Adrenal gland (tissue), 5 donors: ENCODE data around the gene UBE2J2.

ENCODE experiments used
- CTCF ChIP-seq, 6 experiments: fragments of 450-650 bp in 4 of 6; fragments of 200-600 bp in 2 of 6; sonication (generic) in 1 of 6; IDR thresholded peaks; 1 replicate in 5 of 6; 2 replicates in 1 of 6; pipeline versions ENCODE4 v1.5.1 to v1.8.0; 2016 to 2021; ENCODE audit warnings: antibody characterized with exemption in 6 of 6, mild to moderate bottlenecking in 2 of 6, moderate library complexity in 1 of 6
- POLR2A ChIP-seq, 2 donors: fragments of 450-650 bp; IDR thresholded peaks; one replicate each; pipeline ENCODE4 v1.6.1; 2017; ENCODE audit warnings: antibody characterized with exemption in 2 of 2, mild to moderate bottlenecking in 2 of 2, moderate library complexity in 1 of 2
- donor health status: DM: no; HTN: no; CAD: no.

- TF ChIP-seq CTCF (IDR thresholded peaks at IDR 0.05) = no peak
- no peak for TF ChIP-seq POLR2A (IDR thresholded peaks at IDR 0.05)
Measured at GRCh38 chr1:1205769-1206375, 67.8 kb downstream of the UBE2J2 start.
